ENCODE measurements around the gene NOX3. TPM values are rescaled to one million over a fixed set of nuclear protein-coding genes. Genes with fewer than 3 reads are reported as not detected.

The NOX3 gene
- total RNA-seq, 2 experiments from 2014 or later, result not detected

- peaks cover 0 to 12% of the 10 kb centered on the region in 2 experiments for H3K9me3 ChIP-seq (ENCODE audit: control insufficient read depth in 1 of 2, insufficient read depth in 1 of 2, low read length in 2 of 2)
- H3K27ac Mint-ChIP-seq, result no peak overlapping the region
- no peaks in the 10 kb centered on the region for H3K4me1 ChIP-seq (ENCODE audit: insufficient read depth, low read length)
- H3K4me3 ChIP-seq (ENCODE audit: low read length), result no peak overlapping the region
- H3K4me1 Mint-ChIP-seq (ENCODE audit: low read depth), result no peaks in the 10 kb centered on the region
- no peak overlapping the region for H3K27ac ChIP-seq (ENCODE audit: low read depth in 1 of 2, low read length in 2 of 2)
- H3K4me3 Mint-ChIP-seq, result no peak overlapping the region
- no peaks in the 10 kb centered on the region for H3K36me3 ChIP-seq (ENCODE audit: insufficient read depth, low read length)
- TF ChIP-seq, protein P1, sequence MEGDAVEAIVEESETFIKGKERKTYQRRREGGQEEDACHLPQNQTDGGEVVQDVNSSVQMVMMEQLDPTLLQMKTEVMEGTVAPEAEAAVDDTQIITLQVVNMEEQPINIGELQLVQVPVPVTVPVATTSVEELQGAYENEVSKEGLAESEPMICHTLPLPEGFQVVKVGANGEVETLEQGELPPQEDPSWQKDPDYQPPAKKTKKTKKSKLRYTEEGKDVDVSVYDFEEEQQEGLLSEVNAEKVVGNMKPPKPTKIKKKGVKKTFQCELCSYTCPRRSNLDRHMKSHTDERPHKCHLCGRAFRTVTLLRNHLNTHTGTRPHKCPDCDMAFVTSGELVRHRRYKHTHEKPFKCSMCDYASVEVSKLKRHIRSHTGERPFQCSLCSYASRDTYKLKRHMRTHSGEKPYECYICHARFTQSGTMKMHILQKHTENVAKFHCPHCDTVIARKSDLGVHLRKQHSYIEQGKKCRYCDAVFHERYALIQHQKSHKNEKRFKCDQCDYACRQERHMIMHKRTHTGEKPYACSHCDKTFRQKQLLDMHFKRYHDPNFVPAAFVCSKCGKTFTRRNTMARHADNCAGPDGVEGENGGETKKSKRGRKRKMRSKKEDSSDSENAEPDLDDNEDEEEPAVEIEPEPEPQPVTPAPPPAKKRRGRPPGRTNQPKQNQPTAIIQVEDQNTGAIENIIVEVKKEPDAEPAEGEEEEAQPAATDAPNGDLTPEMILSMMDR (IDR thresholded peaks at IDR 0.05), result no peak
- CTCF ChIA-PET, result interaction anchor here (0.6 kb wide), 1 partner anchor 165 kb away, joined by 4 read pairs; no protein-coding TSS in a partner anchor
- H3K36me3 Mint-ChIP-seq (ENCODE audit: low read depth), result no peaks in the 10 kb centered on the region
- H3K27me3 ChIP-seq (ENCODE audit: control insufficient read depth in 1 of 2, insufficient read depth in 2 of 2, low read length in 2 of 2), result no peaks in the 10 kb centered on the region
- no peak for DNase-seq
- peaks cover 16% of the 10 kb centered on the region for H3K9me3 Mint-ChIP-seq
- POLR2A ChIA-PET, result no interaction called here
- no peak for ATAC-seq (ENCODE audit: poor library complexity)
- intact Hi-C loops (cut with DNase I, micrococcal nuclease), result no loop called here
- no peaks in the 10 kb centered on the region for H3K27me3 Mint-ChIP-seq
Observed at GRCh38 chr6:155346957-155347356, 108.7 kb downstream of the NOX3 start.

Other genes with a start within 250 kb of the NOX3 start
- gene CLDN20, start 191.8 kb downstream of the NOX3 start, total RNA-seq, result not detected
- gene TFB1M, start 141.4 kb downstream of the NOX3 start, total RNA-seq, result 1 to 10 TPM; 7.2 to 9.2 TPM

Data from CD4-positive, alpha-beta T cell (primary cell).